HG02571 (cell line): ENCODE data around the gene FAM171A2.

Experiments used
- ATAC-seq: cut with Tn5 transposase; IDR thresholded peaks from one replicate; pipeline ENCODE4 v1.9.1; 2021; ENCODE audit warnings: mild to moderate bottlenecking, moderate library complexity; ENCODE audit not compliant: unreplicated experiment

FAM171A2 gene

GRCh38 chr17:44309472-44309871, 54.2 kb downstream of the FAM171A2 start:
- ATAC-seq: no peak

- no peak for ATAC-seq
Observed at GRCh38 chr17:44308865-44309264, 54.8 kb downstream of the FAM171A2 start.

- ATAC-seq: no peak
Observed at GRCh38 chr17:44308320-44308818, 55.3 kb downstream of the FAM171A2 start, which contains the start of gene RUNDC3A. RUNDC3A (plus strand) TSS chr17:44308601; CDS start chr17:44308833, 232 bp downstream.

- no peak for ATAC-seq
Observed at GRCh38 chr17:44307387-44308186, 56.1 kb downstream of the FAM171A2 start.

- no peak for ATAC-seq
Observed at GRCh38 chr17:44304651-44305050, 59.0 kb downstream of the FAM171A2 start.
